ENCODE data around the gene PRX. TPM values are rescaled to one million over a fixed set of nuclear protein-coding genes. Genes with fewer than 3 reads are reported as not detected.

Gene PRX
- total and polyA plus RNA-seq, 2 of the 13 experiments (the other 11 are each of a cell fraction or from before 2014, with no cell fraction given) = 0.66 TPM

DNA sequence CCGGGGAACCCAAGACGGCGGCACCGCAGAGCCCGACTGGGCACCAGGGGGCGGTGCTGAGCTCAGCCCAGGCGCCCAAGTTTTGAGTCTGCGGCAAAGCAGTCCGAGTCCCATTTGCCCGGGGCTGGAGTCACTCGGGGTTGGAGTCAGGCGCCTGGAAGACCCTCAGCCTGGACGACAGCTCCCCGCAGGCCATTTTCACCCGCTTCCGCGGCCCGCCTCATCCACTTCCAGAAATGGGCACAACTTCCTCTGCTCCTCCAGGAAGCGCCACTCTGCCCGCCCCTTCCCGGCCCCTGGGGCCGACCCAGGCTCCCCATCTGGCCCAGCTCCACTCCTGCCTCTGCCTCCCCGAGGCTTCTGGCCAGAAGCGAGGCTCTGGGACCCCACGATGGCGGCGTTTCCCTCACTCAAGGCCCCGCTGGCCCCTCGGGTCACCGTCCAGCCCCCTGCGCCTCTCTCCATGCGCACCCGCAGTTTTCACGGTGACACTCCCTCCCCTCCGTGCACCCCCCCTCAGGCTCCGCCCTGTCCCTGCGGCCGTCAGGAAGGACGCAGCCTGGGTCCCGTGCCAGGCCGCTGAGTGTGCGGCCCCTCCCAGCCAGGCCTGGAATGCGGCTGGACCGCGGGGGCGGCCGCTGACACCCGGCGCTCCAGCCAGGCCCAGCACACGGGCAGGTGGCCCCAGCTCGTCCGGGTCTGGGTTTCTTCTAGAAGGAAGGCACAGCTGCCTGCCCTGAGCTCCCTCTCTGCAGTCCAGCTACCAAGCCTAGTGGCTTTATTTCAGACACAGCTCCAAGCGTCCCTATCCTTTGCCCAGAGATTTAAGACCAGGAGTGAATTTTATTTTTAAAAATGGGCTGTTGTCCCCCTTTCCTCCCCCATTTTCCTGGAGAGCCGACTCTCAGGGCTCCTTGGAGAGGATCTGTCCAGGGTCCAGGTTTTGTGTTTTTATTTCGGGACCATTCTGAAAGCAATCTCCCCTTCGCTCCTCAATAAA lies 7.9 kb upstream of the PRX start (continued):
- TF ChIP-seq IKZF4 (CRISPR knock-in tag; IDR thresholded peaks at IDR 0.05; ENCODE audit: borderline replicate concordance, low read depth, not compliant biosample characterization) (peak; percentile 92), AGO2 (optimal IDR thresholded peaks at IDR 0.05; ENCODE audit: low read depth, low read length) (peak; percentile 89), DR1 (CRISPR knock-in tag; IDR thresholded peaks at IDR 0.05) (peak; percentile 80; the same call in 1 of the 2 replicates), ZMYM4 (CRISPR knock-in tag; IDR thresholded peaks at IDR 0.05) (peak; percentile 65; the same call in 1 of the 2 replicates), NFKB2 (CRISPR knock-in tag; IDR thresholded peaks at IDR 0.05; ENCODE audit: borderline replicate concordance) (peak; percentile 90; the same call in 1 of the 2 replicates), ZNF709 (CRISPR knock-in tag; IDR thresholded peaks at IDR 0.05) (peak; percentile 91), GABPA (IDR thresholded peaks at IDR 0.05; ENCODE audit: low read depth, low read length) (peak; percentile 39), GABPA (CRISPR knock-in tag; IDR thresholded peaks at IDR 0.05; ENCODE audit: low read depth) (peak; percentile 58), TSC22D2 (CRISPR knock-in tag; IDR thresholded peaks at IDR 0.05; ENCODE audit: borderline replicate concordance) (0 out of 2 replicates have a peak, but pooled peaks have one; percentile 35), REXO4 (CRISPR knock-in tag; IDR thresholded peaks at IDR 0.05; ENCODE audit: borderline replicate concordance) (0 out of 2 replicates have a peak, but pooled peaks have one; percentile 56), ZNF570 (CRISPR knock-in tag; IDR thresholded peaks at IDR 0.05; ENCODE audit: borderline replicate concordance) (no peak), SIX1 (CRISPR knock-in tag; IDR thresholded peaks at IDR 0.05; ENCODE audit: borderline replicate concordance) (0 out of 2 replicates have a peak, but pooled peaks have one; percentile 3), ZNF564 (CRISPR knock-in tag; IDR thresholded peaks at IDR 0.05) (peak; percentile 92), ZNF256 (CRISPR knock-in tag; conservative IDR thresholded peaks at IDR 0.05) (0 out of 2 replicates have a peak, but pooled peaks have one; percentile 14), MXD4 (CRISPR knock-in tag; IDR thresholded peaks at IDR 0.05) (no peak)
- TF ChIP-seq, protein P1, sequence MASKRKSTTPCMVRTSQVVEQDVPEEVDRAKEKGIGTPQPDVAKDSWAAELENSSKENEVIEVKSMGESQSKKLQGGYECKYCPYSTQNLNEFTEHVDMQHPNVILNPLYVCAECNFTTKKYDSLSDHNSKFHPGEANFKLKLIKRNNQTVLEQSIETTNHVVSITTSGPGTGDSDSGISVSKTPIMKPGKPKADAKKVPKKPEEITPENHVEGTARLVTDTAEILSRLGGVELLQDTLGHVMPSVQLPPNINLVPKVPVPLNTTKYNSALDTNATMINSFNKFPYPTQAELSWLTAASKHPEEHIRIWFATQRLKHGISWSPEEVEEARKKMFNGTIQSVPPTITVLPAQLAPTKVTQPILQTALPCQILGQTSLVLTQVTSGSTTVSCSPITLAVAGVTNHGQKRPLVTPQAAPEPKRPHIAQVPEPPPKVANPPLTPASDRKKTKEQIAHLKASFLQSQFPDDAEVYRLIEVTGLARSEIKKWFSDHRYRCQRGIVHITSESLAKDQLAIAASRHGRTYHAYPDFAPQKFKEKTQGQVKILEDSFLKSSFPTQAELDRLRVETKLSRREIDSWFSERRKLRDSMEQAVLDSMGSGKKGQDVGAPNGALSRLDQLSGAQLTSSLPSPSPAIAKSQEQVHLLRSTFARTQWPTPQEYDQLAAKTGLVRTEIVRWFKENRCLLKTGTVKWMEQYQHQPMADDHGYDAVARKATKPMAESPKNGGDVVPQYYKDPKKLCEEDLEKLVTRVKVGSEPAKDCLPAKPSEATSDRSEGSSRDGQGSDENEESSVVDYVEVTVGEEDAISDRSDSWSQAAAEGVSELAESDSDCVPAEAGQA (IDR thresholded peaks at IDR 0.05; ENCODE audit: low read depth) = no peak
- TF ChIP-seq, protein P1 (CRISPR knock-in tag; IDR thresholded peaks at IDR 0.05; ENCODE audit: borderline replicate concordance) = 0 out of 2 replicates have a peak, but pooled peaks have one; percentile 37
- TF ChIP-seq, protein P2, sequence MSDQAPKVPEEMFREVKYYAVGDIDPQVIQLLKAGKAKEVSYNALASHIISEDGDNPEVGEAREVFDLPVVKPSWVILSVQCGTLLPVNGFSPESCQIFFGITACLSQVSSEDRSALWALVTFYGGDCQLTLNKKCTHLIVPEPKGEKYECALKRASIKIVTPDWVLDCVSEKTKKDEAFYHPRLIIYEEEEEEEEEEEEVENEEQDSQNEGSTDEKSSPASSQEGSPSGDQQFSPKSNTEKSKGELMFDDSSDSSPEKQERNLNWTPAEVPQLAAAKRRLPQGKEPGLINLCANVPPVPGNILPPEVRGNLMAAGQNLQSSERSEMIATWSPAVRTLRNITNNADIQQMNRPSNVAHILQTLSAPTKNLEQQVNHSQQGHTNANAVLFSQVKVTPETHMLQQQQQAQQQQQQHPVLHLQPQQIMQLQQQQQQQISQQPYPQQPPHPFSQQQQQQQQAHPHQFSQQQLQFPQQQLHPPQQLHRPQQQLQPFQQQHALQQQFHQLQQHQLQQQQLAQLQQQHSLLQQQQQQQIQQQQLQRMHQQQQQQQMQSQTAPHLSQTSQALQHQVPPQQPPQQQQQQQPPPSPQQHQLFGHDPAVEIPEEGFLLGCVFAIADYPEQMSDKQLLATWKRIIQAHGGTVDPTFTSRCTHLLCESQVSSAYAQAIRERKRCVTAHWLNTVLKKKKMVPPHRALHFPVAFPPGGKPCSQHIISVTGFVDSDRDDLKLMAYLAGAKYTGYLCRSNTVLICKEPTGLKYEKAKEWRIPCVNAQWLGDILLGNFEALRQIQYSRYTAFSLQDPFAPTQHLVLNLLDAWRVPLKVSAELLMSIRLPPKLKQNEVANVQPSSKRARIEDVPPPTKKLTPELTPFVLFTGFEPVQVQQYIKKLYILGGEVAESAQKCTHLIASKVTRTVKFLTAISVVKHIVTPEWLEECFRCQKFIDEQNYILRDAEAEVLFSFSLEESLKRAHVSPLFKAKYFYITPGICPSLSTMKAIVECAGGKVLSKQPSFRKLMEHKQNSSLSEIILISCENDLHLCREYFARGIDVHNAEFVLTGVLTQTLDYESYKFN (CRISPR knock-in tag; conservative IDR thresholded peaks at IDR 0.05) = peak; percentile 69
- TF ChIP-seq, protein P3, sequence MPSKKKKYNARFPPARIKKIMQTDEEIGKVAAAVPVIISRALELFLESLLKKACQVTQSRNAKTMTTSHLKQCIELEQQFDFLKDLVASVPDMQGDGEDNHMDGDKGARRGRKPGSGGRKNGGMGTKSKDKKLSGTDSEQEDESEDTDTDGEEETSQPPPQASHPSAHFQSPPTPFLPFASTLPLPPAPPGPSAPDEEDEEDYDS (CRISPR knock-in tag; IDR thresholded peaks at IDR 0.05) = peak; percentile 47

Measured in HepG2 (cell line).